ENCODE measurements around the gene MACO1. TPM values are rescaled to one million over a fixed set of nuclear protein-coding genes. Genes with fewer than 3 reads are reported as not detected.

MACO1 gene
- polyA plus RNA-seq, 1 donor (not counting 4 experiments of a cell fraction or from before 2014, with no cell fraction given), result 8.1 TPM

- Histone ChIP-seq H3K36me3 (ENCODE audit: control insufficient read depth in 2 of 2, extremely low read depth in 1 of 2, insufficient read depth in 2 of 2, low read length in 2 of 2) (no peaks in the 10 kb centered on the region), H3K4me3 (ENCODE audit: control insufficient read depth in 2 of 3, extremely low read depth in 1 of 3, insufficient read depth in 2 of 3, low read depth in 1 of 3, low read length in 3 of 3) (no peak overlapping the region), H2AFZ (ENCODE audit: control insufficient read depth, low read length) (no peak overlapping the region), H3K4me1 (ENCODE audit: control insufficient read depth, extremely low read depth, insufficient read depth, low read length) (peaks cover 13% of the 10 kb centered on the region), H3K4me2 (ENCODE audit: control insufficient read depth, extremely low read depth, insufficient read depth, low read depth, low read length) (no peak overlapping the region), H3K79me2 (ENCODE audit: control insufficient read depth, insufficient read depth, low read length) (no peaks in the 10 kb centered on the region), H3K27ac (ENCODE audit: control insufficient read depth, insufficient read depth, low read length) (no peak overlapping the region), H4K20me1 (ENCODE audit: control insufficient read depth, extremely low read depth, insufficient read depth, low read length) (no peaks in the 10 kb centered on the region), H3K9me1 (ENCODE audit: control insufficient read depth, extremely low read depth, insufficient read depth, low read length) (no peaks in the 10 kb centered on the region), H3K9me3 (ENCODE audit: control insufficient read depth, low read depth, low read length) (peaks cover 2% of the 10 kb centered on the region), H3K9ac (ENCODE audit: control insufficient read depth, extremely low read depth, insufficient read depth, low read length) (no peak overlapping the region), H3K27me3 (ENCODE audit: control insufficient read depth, extremely low read depth, insufficient read depth, low read length) (peaks cover 5% of the 10 kb centered on the region)
- no peak for DNase-seq (ENCODE audit: low read depth, low spot score)
- dilution Hi-C loops (cut with MboI; ENCODE audit: extremely low pct_ligation_motif_present, low sequenced_read_pairs), result no loop called here
- TF ChIP-seq EZH2 (IDR thresholded peaks at IDR 0.05; ENCODE audit: low read length) (no peak), CTCF (optimal IDR thresholded peaks at IDR 0.05 in 1 of 3, IDR thresholded peaks at IDR 0.05 in 1 of 3, conservative IDR thresholded peaks at IDR 0.05 in 1 of 3; ENCODE audit: extremely low read depth in 1 of 3, insufficient read depth in 2 of 3, low read length in 3 of 3) (no peak)
- no peak for FAIRE-seq
These were observed 94.1 kb downstream of the MACO1 start for GRCh38 chr1:25524568-25525360.

DNA sequence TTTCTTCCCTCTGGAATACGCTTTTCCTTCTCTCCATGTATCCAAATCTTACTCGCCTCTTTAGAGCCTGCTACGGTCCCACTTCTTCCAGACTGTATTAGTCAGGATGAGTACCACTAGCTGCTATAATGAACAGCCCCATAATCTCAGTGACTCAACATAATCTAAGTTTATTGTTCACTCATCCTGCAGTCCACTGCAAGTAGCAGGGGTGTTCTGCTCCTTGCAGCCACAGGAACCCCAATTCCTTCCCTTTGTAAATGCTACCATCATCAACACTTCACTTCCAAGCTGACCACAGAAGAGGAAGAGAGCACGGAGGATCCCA is 94.6 kb downstream of the MACO1 start:
- no peak overlapping the region for H2AFZ ChIP-seq (ENCODE audit: control insufficient read depth, low read length)
- H3K36me3 ChIP-seq (ENCODE audit: control insufficient read depth in 2 of 2, extremely low read depth in 1 of 2, insufficient read depth in 2 of 2, low read length in 2 of 2), result no peaks in the 10 kb centered on the region
- peaks cover 2% of the 10 kb centered on the region for H3K9me3 ChIP-seq (ENCODE audit: control insufficient read depth, low read depth, low read length)
- TF ChIP-seq CTCF (optimal IDR thresholded peaks at IDR 0.05 in 1 of 3, IDR thresholded peaks at IDR 0.05 in 1 of 3, conservative IDR thresholded peaks at IDR 0.05 in 1 of 3; ENCODE audit: extremely low read depth in 1 of 3, insufficient read depth in 2 of 3, low read length in 3 of 3) (no peak), EZH2 (IDR thresholded peaks at IDR 0.05; ENCODE audit: low read length) (no peak)
- no peak for FAIRE-seq
- peaks cover 5% of the 10 kb centered on the region for H3K27me3 ChIP-seq (ENCODE audit: control insufficient read depth, extremely low read depth, insufficient read depth, low read length)
- dilution Hi-C loops (cut with MboI; ENCODE audit: extremely low pct_ligation_motif_present, low sequenced_read_pairs), result no loop called here
- no peak overlapping the region for H3K27ac ChIP-seq (ENCODE audit: control insufficient read depth, insufficient read depth, low read length)
- H3K4me1 ChIP-seq (ENCODE audit: control insufficient read depth, extremely low read depth, insufficient read depth, low read length), result peaks cover 13% of the 10 kb centered on the region
- no peak for DNase-seq (ENCODE audit: low read depth, low spot score)
- no peaks in the 10 kb centered on the region for H3K79me2 ChIP-seq (ENCODE audit: control insufficient read depth, insufficient read depth, low read length)
- no peak overlapping the region for H3K4me3 ChIP-seq (ENCODE audit: control insufficient read depth in 2 of 3, extremely low read depth in 1 of 3, insufficient read depth in 2 of 3, low read depth in 1 of 3, low read length in 3 of 3)
- no peak overlapping the region for H3K9ac ChIP-seq (ENCODE audit: control insufficient read depth, extremely low read depth, insufficient read depth, low read length)
- no peaks in the 10 kb centered on the region for H3K9me1 ChIP-seq (ENCODE audit: control insufficient read depth, extremely low read depth, insufficient read depth, low read length)
- no peaks in the 10 kb centered on the region for H4K20me1 ChIP-seq (ENCODE audit: control insufficient read depth, extremely low read depth, insufficient read depth, low read length)
- H3K4me2 ChIP-seq (ENCODE audit: control insufficient read depth, extremely low read depth, insufficient read depth, low read depth, low read length), result no peak overlapping the region
